H9 (cell line): Measurements from ENCODE around the gene VPS13C. TPM values are rescaled to one million over a fixed set of nuclear protein-coding genes. Genes with fewer than 3 reads are reported as not detected.

Experiments
- DNase-seq: peaks from one replicate; pipeline ENCODE4 v3.0.0-alpha.2; 2017
- H2AFZ ChIP-seq: one replicate; pipeline ENCODE4 v1.6.1; 2013; ENCODE audit warnings: mild to moderate bottlenecking, low read length, control low read depth, moderate library complexity
- H2AK5ac ChIP-seq: 2 replicates; pipeline ENCODE4 v1.6.1; 2013; ENCODE audit warnings: low read length, control low read depth, mixed read lengths; ENCODE audit not compliant: insufficient read length
- H2BK120ac ChIP-seq: one replicate; pipeline ENCODE4 v1.6.1; 2013; ENCODE audit warnings: low read depth, mild to moderate bottlenecking, low read length, control low read depth, inconsistent platforms; ENCODE audit not compliant: poor library complexity, severe bottlenecking
- H2BK12ac ChIP-seq: 2 replicates; pipeline ENCODE4 v1.6.1; 2013; ENCODE audit warnings: low read length, control low read depth, mixed read lengths, low read depth; ENCODE audit not compliant: insufficient read length
- H2BK15ac ChIP-seq: 2 replicates; pipeline ENCODE4 v1.6.1; 2013; ENCODE audit warnings: low read depth, low read length, control low read depth
- H2BK20ac ChIP-seq: one replicate; pipeline ENCODE4 v1.6.1; 2013; ENCODE audit warnings: low read depth, mild to moderate bottlenecking, low read length, control low read depth, inconsistent platforms; ENCODE audit not compliant: poor library complexity, severe bottlenecking
- H2BK5ac ChIP-seq: 2 replicates; pipeline ENCODE4 v1.6.1; 2013; ENCODE audit warnings: low read length, control low read depth, mixed read lengths; ENCODE audit not compliant: insufficient read length
- H3K14ac ChIP-seq: 2 replicates; pipeline ENCODE4 v1.6.1; 2013; ENCODE audit warnings: low read length, control low read depth; ENCODE audit not compliant: insufficient read depth
- H3K18ac ChIP-seq: 2 replicates; pipeline ENCODE4 v1.6.1; 2013; ENCODE audit warnings: low read depth, mild to moderate bottlenecking, mixed read lengths, low read length, control low read depth; ENCODE audit not compliant: insufficient read length
- H3K23ac ChIP-seq: 2 replicates; pipeline ENCODE4 v1.6.1; 2013; ENCODE audit warnings: low read length, control low read depth, mixed read lengths, low read depth; ENCODE audit not compliant: insufficient read length
- H3K23me2 ChIP-seq: 2 replicates; pipeline ENCODE4 v1.6.1; 2013; ENCODE audit warnings: low read depth, mild to moderate bottlenecking, mixed read lengths, low read length, control low read depth; ENCODE audit not compliant: insufficient read length, poor library complexity, severe bottlenecking
- H3K27ac ChIP-seq: 2 replicates; pipeline ENCODE4 v1.5.1; 2013; ENCODE audit warnings: low read length, control low read depth, mixed read lengths, low read depth; ENCODE audit not compliant: insufficient read length
- H3K27me3 ChIP-seq: 2 replicates; pipeline ENCODE4 v1.6.1; 2013; ENCODE audit warnings: low read length, control low read depth, inconsistent platforms; ENCODE audit not compliant: insufficient read depth
- H3K4ac ChIP-seq: 2 replicates; pipeline ENCODE4 v1.6.1; 2013; ENCODE audit warnings: low read depth, mild to moderate bottlenecking, control low read depth, inconsistent platforms, low read length, moderate library complexity
- H3K4me1 ChIP-seq: 2 replicates; pipeline ENCODE4 v1.6.1; 2013; ENCODE audit warnings: low read length, control low read depth, inconsistent platforms; ENCODE audit not compliant: insufficient read depth
- H3K4me2 ChIP-seq: 2 replicates; pipeline ENCODE4 v1.6.1; 2013; ENCODE audit warnings: low read length, control low read depth, mixed read lengths; ENCODE audit not compliant: insufficient read length, insufficient read depth
- H3K56ac ChIP-seq: 2 replicates; pipeline ENCODE4 v1.6.1; 2013; ENCODE audit warnings: low read depth, mild to moderate bottlenecking, mixed read lengths, low read length, control low read depth; ENCODE audit not compliant: insufficient read length
- H3K79me1 ChIP-seq: 2 replicates; pipeline ENCODE4 v1.6.1; 2013; ENCODE audit warnings: low read depth, mild to moderate bottlenecking, moderate library complexity, low read length, control low read depth, inconsistent platforms; ENCODE audit not compliant: insufficient read depth, poor library complexity, severe bottlenecking
- H3K79me2 ChIP-seq: 2 replicates; pipeline ENCODE4 v1.6.1; 2013; ENCODE audit warnings: low read length, control low read depth, inconsistent platforms; ENCODE audit not compliant: insufficient read depth
- H3K9ac ChIP-seq: 2 replicates; pipeline ENCODE4 v1.6.1; 2013; ENCODE audit warnings: low read length, control low read depth, mixed read lengths; ENCODE audit not compliant: insufficient read length; ENCODE audit errors: extremely low read depth
- H3K9me3 ChIP-seq: one replicate; pipeline ENCODE4 v1.6.1; 2013; ENCODE audit warnings: low read depth, low read length, inconsistent platforms; ENCODE audit not compliant: control insufficient read depth
- H3T11ph ChIP-seq: one replicate; pipeline ENCODE4 v1.6.1; 2013; ENCODE audit warnings: mild to moderate bottlenecking, low read length, control low read depth, inconsistent platforms
- H4K20me1 ChIP-seq: one replicate; pipeline ENCODE4 v1.6.1; 2013; ENCODE audit not compliant: control insufficient read depth, insufficient read length, insufficient read depth
- H4K5ac ChIP-seq: 2 replicates; pipeline ENCODE4 v1.6.1; 2013; ENCODE audit warnings: low read depth, mild to moderate bottlenecking, mixed read lengths, low read length, control low read depth; ENCODE audit not compliant: insufficient read length
- H4K8ac ChIP-seq: replicated peaks from 2 replicates; pipeline ENCODE4 v1.6.1; 2013; ENCODE audit warnings: low read length, control low read depth, mixed read lengths, low read depth; ENCODE audit not compliant: insufficient read length
- H4K91ac ChIP-seq: 2 replicates; pipeline ENCODE4 v1.6.1; 2013; ENCODE audit warnings: low read depth, mild to moderate bottlenecking, moderate library complexity, mixed read lengths, low read length, control low read depth; ENCODE audit not compliant: insufficient read length
- H3K27ac Mint-ChIP-seq, 3 experiments: 2 replicates in 2 of 3; 3 replicates in 1 of 3; pipeline ENCODE4 v1.8.0; 2020 to 2021; ENCODE audit warnings: mixed read lengths in 3 of 3, mild to moderate bottlenecking in 1 of 3, moderate library complexity in 1 of 3
- H3K27me3 Mint-ChIP-seq: 2 replicates; pipeline ENCODE4 v1.8.0; 2021; ENCODE audit warnings: low read depth, mild to moderate bottlenecking, moderate library complexity, mixed read lengths
- H3K36me3 Mint-ChIP-seq, 3 experiments: 2 replicates in 2 of 3; 3 replicates in 1 of 3; pipeline ENCODE4 v1.8.0; 2020 to 2021; ENCODE audit warnings: low read depth in 3 of 3, mixed read lengths in 3 of 3; ENCODE audit not compliant: insufficient read depth in 1 of 3
- H3K4me1 Mint-ChIP-seq, 2 experiments: 2 replicates each; pipeline ENCODE4 v1.8.0; 2020; ENCODE audit warnings: mixed read lengths in 2 of 2
- H3K4me3 Mint-ChIP-seq, 2 experiments: 2 replicates in 1 of 2; 3 replicates in 1 of 2; pipeline ENCODE4 v1.8.0; 2020 to 2021; ENCODE audit warnings: mild to moderate bottlenecking in 2 of 2, mixed read lengths in 2 of 2, moderate library complexity in 1 of 2
- H3K9me3 Mint-ChIP-seq, 2 experiments: 2 replicates in 1 of 2; 3 replicates in 1 of 2; pipeline ENCODE4 v1.8.0; 2020; ENCODE audit warnings: mild to moderate bottlenecking in 2 of 2, mixed read lengths in 2 of 2, moderate library complexity in 1 of 2
- CTCF ChIP-seq: fragments of 200-600 bp; sonication (generic); conservative IDR thresholded peaks from 3 replicates; pipeline ENCODE4 v1.8.0; 2021; ENCODE audit warnings: antibody characterized with exemption, mild to moderate bottlenecking
- WGBS: extraction: QIAGEN DNeasy Blood & Tissue Kit; methylation state at CpG from one replicate; pipeline ENCODE4 v1.1.7; 2013; ENCODE audit warnings: missing lambda C conversion rate, low lambda C conversion rate, mixed read lengths; ENCODE audit not compliant: insufficient read length; ENCODE audit errors: extremely low coverage; 5-methylcytosine and 5-hydroxymethylcytosine counted together
- total RNA-seq: library from RNA; stranded (reverse); gene quantifications from 2 replicates; pipeline ENCODE4 v1.2.1, GENCODE V29; 2021

VPS13C gene
- total RNA-seq, 1 experiment from 2014 or later, result 14.2 TPM

DNA sequence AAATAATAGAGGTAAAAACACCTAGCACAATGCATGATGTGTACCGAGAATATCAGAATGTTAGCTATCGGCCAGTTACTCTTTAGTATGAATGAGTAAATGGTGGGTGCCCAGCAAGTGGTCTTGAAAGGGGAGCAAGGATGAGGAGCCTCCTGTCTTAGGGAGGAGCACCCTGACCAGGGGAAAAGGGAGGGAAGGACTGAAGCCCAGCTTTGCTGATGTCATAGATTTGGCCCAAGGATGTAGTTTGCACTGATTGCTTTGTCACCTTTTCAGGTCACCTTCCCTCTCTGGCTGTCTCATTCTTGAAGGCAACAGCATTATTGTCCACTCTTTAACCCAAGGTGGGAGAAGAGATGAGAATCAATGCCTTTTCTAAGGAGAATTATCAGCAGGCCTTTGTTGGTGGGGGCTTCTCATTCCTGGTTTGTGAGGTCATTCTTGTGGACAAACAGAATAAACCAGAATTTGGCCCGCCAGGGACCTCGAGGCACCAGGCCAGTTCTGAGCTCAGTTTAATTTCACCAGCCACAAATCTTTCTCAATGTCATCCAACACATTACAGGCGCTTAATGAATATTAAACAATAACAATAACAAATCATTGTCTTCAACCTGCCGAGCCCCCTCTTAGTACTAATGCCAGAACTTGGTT, 231.3 kb downstream of the VPS13C start:
- H2AFZ ChIP-seq, result no peak overlapping the region
- no peak overlapping the region for H3K27ac Mint-ChIP-seq
- H3K56ac ChIP-seq, result no peak overlapping the region
- H3K23me2 ChIP-seq, result no peaks in the 10 kb centered on the region
- H3K79me1 ChIP-seq, result no peaks in the 10 kb centered on the region
- no peaks in the 10 kb centered on the region; the same call in none of the 2 replicates for H3K27me3 Mint-ChIP-seq
- no peaks in the 10 kb centered on the region for H3K36me3 Mint-ChIP-seq
- no peak overlapping the region for H2BK120ac ChIP-seq
- no peak overlapping the region for H3K4ac ChIP-seq
- no peak overlapping the region for H2BK5ac ChIP-seq
- no peak overlapping the region for H3K14ac ChIP-seq
- no peaks in the 10 kb centered on the region for H3K27me3 ChIP-seq
- no peaks in the 10 kb centered on the region for H3K9me3 ChIP-seq
- H3K9ac ChIP-seq, result no peak overlapping the region
- no peak overlapping the region for H4K8ac ChIP-seq
- H3K4me2 ChIP-seq, result no peak overlapping the region
- H3K9me3 Mint-ChIP-seq, result no peaks in the 10 kb centered on the region
- no peak overlapping the region for H3K23ac ChIP-seq
- H3K4me1 ChIP-seq, result no peaks in the 10 kb centered on the region
- peaks cover 13 to 14% of the 10 kb centered on the region in 2 experiments for H3K4me1 Mint-ChIP-seq
- no peak overlapping the region for H3K4me3 Mint-ChIP-seq
- no peak for TF ChIP-seq CTCF
- H4K5ac ChIP-seq, result no peak overlapping the region
- no peaks in the 10 kb centered on the region for H4K20me1 ChIP-seq
- no peak for DNase-seq
- no peak overlapping the region for H3T11ph ChIP-seq
- WGBS, result no CpG with 5 or more reads among the region's 6 CpGs
- H3K18ac ChIP-seq, result no peak overlapping the region
- H4K91ac ChIP-seq, result no peak overlapping the region
- no peak overlapping the region for H2AK5ac ChIP-seq
- no peak overlapping the region for H2BK20ac ChIP-seq
- no peak overlapping the region for H2BK12ac ChIP-seq
- no peak overlapping the region for H2BK15ac ChIP-seq
- H3K27ac ChIP-seq, result no peak overlapping the region
- no peaks in the 10 kb centered on the region for H3K79me2 ChIP-seq
